Sciatic nerve (tissue), 2 donors: Measurements from ENCODE around the gene SORBS2. TPM values are rescaled to one million over a fixed set of nuclear protein-coding genes. Genes with fewer than 3 reads are reported as not detected.

Source experiments
- ATAC-seq: fragments of 200-7000 bp; cut with Tn5 transposase; one replicate; pipeline ENCODE4 v1.9.1; 2020; ENCODE audit warnings: mild to moderate bottlenecking, moderate library complexity
- DNase-seq: peaks from one replicate; pipeline ENCODE4 v3.0.0-alpha.2; 2020; ENCODE audit warnings: low spot score
- intact Hi-C: fragments of 100-400 bp; cut with DNase I; formaldehyde crosslinking; loops from one replicate; pipeline ENCODE4 v1.14.2; 2022
- total RNA-seq: library from RNA; stranded (reverse); fragmentation: NEBNext Ultra II Directional; extraction: Animal tissue kit (Norgen Biotek cat#: 25700); gene quantifications from one replicate; pipeline ENCODE4 v1.2.1, GENCODE V29; 2021
- donor health status: DM: no; HTN: no; CAD: no.
- donor health status: DM: no; HTN: no; CAD: no.

Gene SORBS2
- total RNA-seq, 1 donor from 2014 or later, result 101 TPM

GRCh38 chr4:185589067-185589836 is 222.7 kb downstream of the SORBS2 start:
- no peak for DNase-seq
- ATAC-seq, result no peak
- intact Hi-C loops, result loop anchor here (5.0 kb wide), 1 partner anchor 117 kb away; the partner anchor contains the start of gene CCDC110

- ATAC-seq (peak; percentile 22), DNase-seq (no peak)
- intact Hi-C loops, result loop anchor here (5.0 kb wide), 1 partner anchor 115 kb away; the partner anchor contains the start of gene CCDC110
These were observed 224.4 kb downstream of the SORBS2 start for GRCh38 chr4:185587427-185588161.

GRCh38 chr4:185587030-185587426 is 225.0 kb downstream of the SORBS2 start:
- intact Hi-C loops, result loop anchor here (5.0 kb wide), 1 partner anchor 115 kb away; the partner anchor contains the start of gene CCDC110
- no peak for ATAC-seq
- DNase-seq, result no peak

DNA sequence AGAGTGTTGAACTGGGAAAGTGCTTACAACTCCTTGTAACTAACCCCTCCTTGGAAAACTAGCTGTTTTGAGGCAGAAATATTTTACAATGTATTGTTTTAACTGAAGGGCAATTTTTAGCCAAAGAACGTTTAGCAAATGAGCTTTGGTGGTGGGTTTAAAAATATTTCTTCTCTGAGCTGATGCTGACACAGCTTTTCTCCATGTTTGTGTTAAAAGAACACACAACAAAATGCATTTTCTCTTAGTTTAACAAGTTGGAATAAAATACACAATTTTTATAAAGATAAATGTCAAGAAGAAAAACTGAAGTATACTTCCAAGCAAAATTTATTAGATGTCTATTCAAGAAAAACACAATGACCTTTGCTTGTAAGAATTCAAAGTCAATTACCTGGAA is 226.8 kb downstream of the SORBS2 start:
- DNase-seq (no peak), ATAC-seq (no peak)
- intact Hi-C loops, result loop anchor here (5.0 kb wide), 1 partner anchor 113 kb away; the partner anchor contains the start of gene CCDC110

GRCh38 chr4:185583813-185584212 is 228.2 kb downstream of the SORBS2 start:
- intact Hi-C loops, result no loop called here
- DNase-seq (no peak), ATAC-seq (no peak)

DNA sequence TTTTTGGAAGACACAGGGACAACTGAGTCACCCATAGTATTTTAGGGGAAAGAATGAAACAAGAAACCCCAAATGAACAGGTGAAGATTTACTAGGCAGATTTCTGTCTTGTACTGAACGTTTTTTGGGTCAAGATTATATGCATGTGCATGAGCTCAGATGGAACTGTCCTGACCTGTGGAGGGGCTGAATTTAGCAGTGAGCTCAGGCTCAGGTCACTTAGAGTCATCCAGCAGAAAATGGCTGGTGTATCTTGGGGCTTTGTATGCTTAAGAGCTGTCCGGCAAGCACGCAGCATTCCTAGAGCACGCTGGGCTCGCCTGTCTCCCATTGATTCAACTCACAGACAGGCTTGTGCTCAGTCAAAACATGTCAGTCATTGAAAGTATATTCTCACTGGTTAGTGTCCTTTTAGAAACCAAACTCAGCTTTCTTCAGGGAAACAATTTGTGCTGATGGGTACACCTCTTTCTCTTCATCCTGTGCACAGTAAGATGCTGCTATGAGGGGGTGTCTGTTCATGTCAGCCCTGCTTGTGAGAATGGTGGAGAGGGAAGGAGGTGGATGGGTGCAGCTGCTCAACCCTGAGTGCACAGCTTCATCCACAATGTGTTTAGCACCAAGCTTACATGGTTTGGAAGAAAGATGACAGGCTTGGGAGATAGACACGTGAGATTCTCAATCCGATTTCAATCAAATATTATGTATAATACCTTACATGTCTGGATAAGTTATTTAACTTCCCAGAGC is 229.2 kb downstream of the SORBS2 start:
- ATAC-seq (no peak), DNase-seq (no peak)
- intact Hi-C loops, result no loop called here

DNA sequence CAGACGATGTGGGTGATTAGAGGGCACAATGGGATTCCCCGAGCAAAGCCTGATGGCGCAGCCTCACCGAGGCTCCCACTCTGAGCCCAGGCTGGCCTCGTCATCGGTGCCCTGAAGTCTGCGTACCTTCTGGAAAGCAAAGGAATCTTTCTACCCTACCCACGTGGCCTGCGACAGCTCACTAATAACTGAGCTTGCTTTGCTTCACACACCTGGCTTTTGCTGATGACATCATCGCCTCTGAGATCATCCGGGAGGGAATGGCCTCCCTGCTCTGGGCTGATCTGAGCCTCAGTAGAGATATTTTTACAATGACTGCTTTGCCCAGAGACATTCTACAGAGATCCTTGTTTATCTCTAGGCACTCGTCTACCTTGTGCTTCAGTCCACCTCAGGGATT is 231.3 kb downstream of the SORBS2 start:
- ATAC-seq (no peak), DNase-seq (no peak)
- intact Hi-C loops, result no loop called here

- intact Hi-C loops, result no loop called here
- ATAC-seq (no peak), DNase-seq (no peak)
These were observed 233.7 kb downstream of the SORBS2 start for GRCh38 chr4:185578284-185578683.

- intact Hi-C loops, result no loop called here
These were observed 234.7 kb downstream of the SORBS2 start for GRCh38 chr4:185576962-185577950.

DNA sequence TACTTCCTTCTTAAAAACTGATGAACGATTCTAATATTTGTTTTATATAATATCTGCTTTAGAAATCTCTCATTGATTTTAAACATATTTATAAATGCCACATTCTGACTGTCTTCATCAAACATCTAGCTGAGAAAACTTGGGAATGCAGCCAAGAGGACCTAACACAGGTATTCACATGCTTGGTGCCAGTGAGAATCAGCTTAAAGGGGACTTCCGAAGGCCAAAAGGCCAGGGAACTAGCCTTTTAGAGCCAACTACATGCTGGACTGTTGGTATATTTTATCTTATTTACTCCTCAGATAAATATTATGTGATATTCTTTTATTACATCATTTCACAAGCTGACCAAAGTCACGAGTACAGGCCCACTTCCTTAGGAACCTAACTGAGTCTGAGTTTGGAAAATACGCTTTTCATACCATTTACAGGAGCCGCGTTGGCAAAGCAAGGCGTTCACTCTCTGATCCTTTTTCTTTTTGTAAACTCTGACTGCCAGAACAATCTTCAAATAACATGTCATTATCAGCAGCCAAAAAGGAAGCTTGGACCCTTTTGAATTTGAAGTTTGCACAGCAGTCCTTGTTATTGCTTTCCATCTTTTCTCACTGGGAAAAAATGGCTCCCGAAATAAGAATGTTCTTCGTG is 235.6 kb downstream of the SORBS2 start:
- ATAC-seq, result no peak
- no peak for DNase-seq
- intact Hi-C loops, result no loop called here

More at GRCh38 chr4:185576962-185577950, 234.7 kb downstream of the SORBS2 start:
- DNase-seq, result no peak
- ATAC-seq, result no peak

DNA sequence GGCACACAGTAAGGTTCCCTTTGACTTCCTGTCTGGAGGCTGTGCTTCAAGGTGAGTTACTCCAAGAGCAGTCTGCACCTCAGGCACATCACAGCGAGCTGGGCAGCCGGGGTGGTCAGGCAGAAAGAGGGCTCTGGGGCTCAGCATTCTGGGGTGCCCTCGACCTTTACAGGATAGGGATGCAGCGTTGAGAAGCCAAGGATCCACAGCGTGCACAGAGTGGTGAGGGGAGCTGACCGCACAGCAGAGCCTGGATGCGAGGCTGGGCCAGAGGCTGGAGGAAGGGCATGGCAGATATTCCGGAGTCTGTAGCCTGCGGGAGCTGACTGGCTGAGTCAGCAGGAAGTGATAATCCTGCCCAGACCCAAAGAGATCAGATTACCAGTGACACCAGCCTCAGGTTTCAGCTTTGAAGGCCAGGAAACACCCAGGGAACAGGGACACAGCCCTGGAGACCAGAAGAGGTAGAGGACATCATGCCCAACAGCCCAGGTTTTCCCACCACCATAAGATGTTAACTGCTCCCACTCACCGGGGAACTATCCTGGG is 238.3 kb downstream of the SORBS2 start:
- DNase-seq (no peak), ATAC-seq (no peak)
- intact Hi-C loops, result no loop called here

GRCh38 chr4:185570727-185571126 is 241.3 kb downstream of the SORBS2 start:
- ATAC-seq, result no peak
- DNase-seq, result no peak
- intact Hi-C loops, result no loop called here

- ATAC-seq, result peak; percentile 77
- no peak for DNase-seq
- intact Hi-C loops, result no loop called here
These were observed 244.3 kb downstream of the SORBS2 start for GRCh38 chr4:185567381-185568376.

- no peak for DNase-seq
- intact Hi-C loops, result no loop called here
- peak; percentile 70 for ATAC-seq
These were observed 245.0 kb downstream of the SORBS2 start for GRCh38 chr4:185566972-185567371.

GRCh38 chr4:185566425-185566824 is 245.6 kb downstream of the SORBS2 start:
- ATAC-seq (peak; percentile 28), DNase-seq (no peak)
- intact Hi-C loops, result no loop called here

DNA sequence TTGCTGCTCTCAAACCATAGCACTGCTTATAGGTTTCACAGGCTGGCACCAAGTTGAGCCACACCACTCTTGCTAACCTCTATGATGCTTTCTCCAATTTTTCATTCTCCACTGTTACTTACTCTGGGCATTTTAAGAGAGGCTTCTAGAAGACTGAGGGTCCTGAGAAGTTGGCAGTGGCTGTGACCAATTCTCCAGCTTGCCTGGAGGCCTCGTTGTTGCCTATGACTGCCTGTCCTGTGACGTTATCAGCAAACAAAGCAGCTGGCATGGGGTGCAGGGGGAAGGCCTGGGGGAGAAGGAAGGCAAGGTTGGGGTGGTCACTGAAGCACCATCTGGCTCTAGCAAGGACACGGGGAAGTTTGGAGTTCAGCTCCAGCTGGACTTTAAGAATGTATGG is 246.3 kb downstream of the SORBS2 start:
- ATAC-seq (no peak), DNase-seq (no peak)
- intact Hi-C loops, result no loop called here
